ENCODE data around the gene SKAP2.

- TF ChIP-seq CTCF (optimal IDR thresholded peaks at IDR 0.05 in 1 of 3, IDR thresholded peaks at IDR 0.05 in 1 of 3, conservative IDR thresholded peaks at IDR 0.05 in 1 of 3; ENCODE audit: extremely low read depth in 1 of 3, insufficient read depth in 2 of 3, low read length in 3 of 3) (no peak), EZH2 (IDR thresholded peaks at IDR 0.05; ENCODE audit: low read length) (no peak)
These were observed 167.4 kb downstream of the SKAP2 start for GRCh38 chr7:26696978-26697377.

All from keratinocyte (primary cell).